HG03045 (cell line): ENCODE data around the gene TPRN.

Source experiments
- ATAC-seq: cut with Tn5 transposase; IDR thresholded peaks from one replicate; pipeline ENCODE4 v1.9.1; 2021; ENCODE audit warnings: mild to moderate bottlenecking, moderate library complexity; ENCODE audit not compliant: unreplicated experiment

The TPRN gene

GRCh38 chr9:137225699-137226331, 25.3 kb upstream of the TPRN start:
- no peak for ATAC-seq

GRCh38 chr9:137224830-137225694, 24.5 kb upstream of the TPRN start, which contains the start of gene CYSRT1:
Gene CYSRT1 (plus strand): TSS chr9:137225174. CDS start chr9:137225622, 448 bp downstream.
- ATAC-seq = no peak

- peak; percentile 73 for ATAC-seq
Measured at GRCh38 chr9:137223078-137223970, 22.8 kb upstream of the TPRN start.

- ATAC-seq = no peak
Measured at GRCh38 chr9:137222190-137223077, 21.9 kb upstream of the TPRN start, which contains the start of gene RNF208. Gene RNF208 (minus strand): TSS chr9:137222240. CDS start chr9:137221212, 1,028 bp downstream.

GRCh38 chr9:137221506-137222111, 21.1 kb upstream of the TPRN start:
- ATAC-seq = no peak

- no peak for ATAC-seq
Measured at GRCh38 chr9:137221095-137221505, 20.6 kb upstream of the TPRN start.

- ATAC-seq = no peak
Measured at GRCh38 chr9:137220317-137221094, 20.0 kb upstream of the TPRN start.

GRCh38 chr9:137219757-137220316, 19.3 kb upstream of the TPRN start:
- no peak for ATAC-seq

- ATAC-seq = no peak
Measured at GRCh38 chr9:137218754-137219271, 18.3 kb upstream of the TPRN start.

GRCh38 chr9:137218212-137218753, 17.7 kb upstream of the TPRN start:
- ATAC-seq = no peak

GRCh38 chr9:137217276-137218211, 17.0 kb upstream of the TPRN start:
- ATAC-seq = no peak

GRCh38 chr9:137216188-137216965, 15.8 kb upstream of the TPRN start:
- ATAC-seq = no peak

- no peak for ATAC-seq
Measured at GRCh38 chr9:137215196-137215986, 14.8 kb upstream of the TPRN start.

GRCh38 chr9:137214620-137215019, 14.1 kb upstream of the TPRN start:
- ATAC-seq = no peak
